Measurements from ENCODE around the gene CCDC9B. TPM values are rescaled to one million over a fixed set of nuclear protein-coding genes. Genes with fewer than 3 reads are reported as not detected.
A peak's percentile ranks its signal among the peaks of the same experiment; 100 is the strongest.

The CCDC9B gene
- total RNA-seq, 2 donors from 2014 or later = 17.1 to 26.4 TPM

GRCh38 chr15:40323953-40324937 is 16.5 kb downstream of the CCDC9B start:
- peak in 2 of 4 donors; percentile 43 to 45 for DNase-seq
- peak; percentile 11 for ATAC-seq

GRCh38 chr15:40323239-40323952 is 17.3 kb downstream of the CCDC9B start, which contains the start of gene INAFM2:
TSS of gene INAFM2 (plus strand) at chr15:40323692. CDS start at chr15:40324056, 364 bp downstream.
- Histone ChIP-seq H3K27me3 (no peaks in the 10 kb centered on the region), H3K4me3 (peak within 1 kb of the TSS; percentile 32 to 47), H3K9me3 (no peaks in the 10 kb centered on the region), H3K4me1 (peaks cover 50% of the 10 kb centered on the region), H3K27ac (peak within 1 kb of the TSS; percentile 48 to 78 (median 76)), H3K36me3 (replicated peaks in 1 of 2; ENCODE audit: insufficient read depth in 1 of 2, low read depth in 2 of 2) (no peaks in the 10 kb centered on the region)
- intact Hi-C loops (cut with DNase I) = no loop called here
- ATAC-seq (peak; percentile 88), DNase-seq (peak; percentile 86 to 94 (median 91))
- 0 to 1% methylated on average over 17 to 95 of the region's 103 CpGs for WGBS, 2 donors
- peak; percentile 12 to 18 (median 17) for TF ChIP-seq POLR2A (IDR thresholded peaks at IDR 0.05)
- TF ChIP-seq, protein P1, sequence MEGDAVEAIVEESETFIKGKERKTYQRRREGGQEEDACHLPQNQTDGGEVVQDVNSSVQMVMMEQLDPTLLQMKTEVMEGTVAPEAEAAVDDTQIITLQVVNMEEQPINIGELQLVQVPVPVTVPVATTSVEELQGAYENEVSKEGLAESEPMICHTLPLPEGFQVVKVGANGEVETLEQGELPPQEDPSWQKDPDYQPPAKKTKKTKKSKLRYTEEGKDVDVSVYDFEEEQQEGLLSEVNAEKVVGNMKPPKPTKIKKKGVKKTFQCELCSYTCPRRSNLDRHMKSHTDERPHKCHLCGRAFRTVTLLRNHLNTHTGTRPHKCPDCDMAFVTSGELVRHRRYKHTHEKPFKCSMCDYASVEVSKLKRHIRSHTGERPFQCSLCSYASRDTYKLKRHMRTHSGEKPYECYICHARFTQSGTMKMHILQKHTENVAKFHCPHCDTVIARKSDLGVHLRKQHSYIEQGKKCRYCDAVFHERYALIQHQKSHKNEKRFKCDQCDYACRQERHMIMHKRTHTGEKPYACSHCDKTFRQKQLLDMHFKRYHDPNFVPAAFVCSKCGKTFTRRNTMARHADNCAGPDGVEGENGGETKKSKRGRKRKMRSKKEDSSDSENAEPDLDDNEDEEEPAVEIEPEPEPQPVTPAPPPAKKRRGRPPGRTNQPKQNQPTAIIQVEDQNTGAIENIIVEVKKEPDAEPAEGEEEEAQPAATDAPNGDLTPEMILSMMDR (IDR thresholded peaks at IDR 0.05) = peak; percentile 40 to 85 (median 66)

More at GRCh38 chr15:40323953-40324937, 16.5 kb downstream of the CCDC9B start:
- no peaks in the 10 kb centered on the region for H3K36me3 ChIP-seq (replicated peaks in 1 of 2; ENCODE audit: insufficient read depth in 1 of 2, low read depth in 2 of 2)
- H3K4me3 ChIP-seq = peak overlapping the region; percentile 32 to 47
- intact Hi-C loops (cut with DNase I) = no loop called here
- peak overlapping the region; percentile 48 to 78 (median 72) for H3K27ac ChIP-seq
- 0 to 1% methylated on average over 3 to 85 of the region's 101 CpGs for WGBS, 2 donors
- H3K9me3 ChIP-seq = no peaks in the 10 kb centered on the region
- peaks cover 50% of the 10 kb centered on the region for H3K4me1 ChIP-seq
- H3K27me3 ChIP-seq = no peaks in the 10 kb centered on the region
- TF ChIP-seq, protein P1 (IDR thresholded peaks at IDR 0.05) = no peak
- TF ChIP-seq POLR2A (IDR thresholded peaks at IDR 0.05) = no peak

DNA sequence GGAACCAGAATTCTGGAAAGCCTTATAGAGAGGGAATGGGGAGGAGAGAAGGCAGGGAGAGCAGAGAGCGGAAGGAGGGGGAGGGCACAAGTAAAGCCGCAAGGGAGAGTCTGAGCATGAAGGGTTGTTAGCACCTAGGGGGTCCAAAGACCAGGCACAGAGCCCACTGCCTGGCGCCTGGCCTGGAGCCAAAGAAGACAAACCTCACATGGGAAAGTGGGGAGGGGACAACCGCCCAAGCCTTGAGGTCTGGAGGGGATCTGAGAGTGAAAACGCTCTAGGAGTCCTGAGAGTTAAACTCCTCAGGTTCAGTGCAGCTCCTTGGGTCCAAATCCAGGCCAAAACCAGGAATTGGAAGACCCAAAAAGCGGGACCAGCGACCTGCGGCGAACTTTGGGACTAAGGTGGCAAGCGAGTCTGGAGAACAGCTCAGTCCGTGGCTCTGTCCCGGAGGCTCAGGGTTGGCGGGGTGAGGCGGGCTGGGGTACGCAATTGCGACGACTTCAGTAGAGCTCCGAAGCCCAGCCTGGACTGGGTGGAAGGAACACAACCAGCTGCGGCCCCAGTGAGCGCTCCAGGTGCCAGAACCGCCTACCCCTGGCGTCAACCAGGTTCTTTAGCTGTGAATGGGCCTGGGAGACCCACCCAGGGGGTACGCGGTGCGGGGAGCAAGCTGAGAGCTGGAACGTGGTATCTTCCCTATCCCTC is 18.1 kb downstream of the CCDC9B start:
- ATAC-seq = peak; percentile 4
- intact Hi-C loops (cut with DNase I) = no loop called here

GRCh38 chr15:40320931-40321371 is 19.8 kb downstream of the CCDC9B start:
- no peaks in the 10 kb centered on the region for H3K9me3 ChIP-seq
- H3K27me3 ChIP-seq = no peaks in the 10 kb centered on the region
- DNase-seq (peak; percentile 64 to 79 (median 70)), ATAC-seq (no peak)
- 8 to 9% methylated on average over 2 of the region's 2 CpGs for WGBS, 2 donors
- no peak overlapping the region for H3K27ac ChIP-seq
- peaks cover 37% of the 10 kb centered on the region for H3K4me1 ChIP-seq
- no peak overlapping the region for H3K4me3 ChIP-seq
- no peaks in the 10 kb centered on the region for H3K36me3 ChIP-seq (replicated peaks in 1 of 2; ENCODE audit: insufficient read depth in 1 of 2, low read depth in 2 of 2)
- TF ChIP-seq, protein P1 (IDR thresholded peaks at IDR 0.05) = peak; percentile 69 to 93 (median 77)
- TF ChIP-seq POLR2A (IDR thresholded peaks at IDR 0.05) = no peak
- intact Hi-C loops (cut with DNase I) = no loop called here

More for the DNA sequence above, 18.1 kb downstream of the CCDC9B start:
- Histone ChIP-seq H3K27ac (peak overlapping the region; percentile 48 to 78 (median 76)), H3K4me1 (peaks cover 50% of the 10 kb centered on the region), H3K9me3 (no peaks in the 10 kb centered on the region), H3K27me3 (no peaks in the 10 kb centered on the region), H3K36me3 (replicated peaks in 1 of 2; ENCODE audit: insufficient read depth in 1 of 2, low read depth in 2 of 2) (no peaks in the 10 kb centered on the region), H3K4me3 (no peak overlapping the region)
- TF ChIP-seq, protein P1 (IDR thresholded peaks at IDR 0.05) = no peak
- TF ChIP-seq POLR2A (IDR thresholded peaks at IDR 0.05) = no peak
- 40 to 49% methylated on average over 12 to 26 of the region's 26 CpGs for WGBS, 2 donors
- DNase-seq = peak in 2 of 4 donors; percentile 15 to 41

Data from body of pancreas (tissue), 4 donors.